GM12878 (cell line): ENCODE results near the gene ABCG4.

Experiments used
- ATF2 ChIP-seq: IDR thresholded peaks from 2 replicates; pipeline ENCODE4 v1.6.1; 2012; ENCODE audit warnings: low read length, inconsistent platforms
- CTCF ChIP-seq, 3 experiments: IDR thresholded peaks in 2 of 3; conservative IDR thresholded peaks in 1 of 3; 2 replicates each; pipeline ENCODE4 v1.5.1; 2011; ENCODE audit warnings: low read depth in 3 of 3, low read length in 3 of 3, mild to moderate bottlenecking in 3 of 3, control low read depth in 2 of 3, moderate library complexity in 2 of 3, inconsistent platforms in 1 of 3, mixed read lengths in 1 of 3; ENCODE audit not compliant: control insufficient read depth in 2 of 3, insufficient read depth in 1 of 3; ENCODE audit errors: extremely low read depth in 1 of 3
- EZH2 ChIP-seq: IDR thresholded peaks from 2 replicates; pipeline ENCODE4 v1.6.1; 2012; ENCODE audit warnings: low read depth, mild to moderate bottlenecking, control low read depth, inconsistent platforms, low read length, borderline replicate concordance; ENCODE audit not compliant: control insufficient read depth
- MYC ChIP-seq: IDR thresholded peaks from 2 replicates; pipeline ENCODE4 v1.6.1; 2011; ENCODE audit warnings: mild to moderate bottlenecking, low read length, moderate library complexity, inconsistent platforms; ENCODE audit not compliant: insufficient read depth, insufficient replicate concordance, insufficient read length, severe bottlenecking
- NFYA ChIP-seq: IDR thresholded peaks from 2 replicates; pipeline ENCODE4 v1.6.1; 2011; ENCODE audit warnings: low read depth, mild to moderate bottlenecking, low read length, improper control_type of control experiment, borderline replicate concordance
- POLR2A ChIP-seq: IDR thresholded peaks from 2 replicates; pipeline ENCODE4 v1.6.1; 2011; ENCODE audit warnings: low read depth, mild to moderate bottlenecking, low read length
- STAT3 ChIP-seq: IDR thresholded peaks from 2 replicates; pipeline ENCODE4 v1.6.1; 2011; ENCODE audit warnings: low read depth, low read length, improper control_type of control experiment
- USF1 ChIP-seq: IDR thresholded peaks from 2 replicates; pipeline ENCODE4 v1.6.1; 2011; ENCODE audit warnings: borderline replicate concordance, low read depth, mild to moderate bottlenecking, moderate library complexity, mixed read lengths, low read length; ENCODE audit not compliant: insufficient read depth; ENCODE audit errors: extremely low read length

GRCh38 chr11:119198925-119199324 lies 50.1 kb downstream of the ABCG4 start:
- TF ChIP-seq MYC (no peak), USF1 (no peak), EZH2 (no peak), ATF2 (no peak), NFYA (no peak), CTCF (IDR thresholded peaks at IDR 0.05 in 2 of 3, conservative IDR thresholded peaks at IDR 0.05 in 1 of 3; ENCODE audit: control insufficient read depth in 2 of 3, extremely low read depth in 1 of 3, insufficient read depth in 1 of 3, low read depth in 3 of 3, low read length in 3 of 3) (no peak), POLR2A (no peak), STAT3 (no peak)
